Fibroblast of peridontal ligament (primary cell): ENCODE measurements around the gene BRAT1.
"Not testable (repeated sequence)": the region's sequence is repeated elsewhere in the genome, so short reads cannot be mapped to it uniquely, and the experiment has no call there.

ENCODE experiments used
- DNase-seq: peaks from one replicate; pipeline ENCODE4 v3.0.0-alpha.2; 2010; ENCODE audit errors: extremely low read depth

Gene BRAT1

DNA sequence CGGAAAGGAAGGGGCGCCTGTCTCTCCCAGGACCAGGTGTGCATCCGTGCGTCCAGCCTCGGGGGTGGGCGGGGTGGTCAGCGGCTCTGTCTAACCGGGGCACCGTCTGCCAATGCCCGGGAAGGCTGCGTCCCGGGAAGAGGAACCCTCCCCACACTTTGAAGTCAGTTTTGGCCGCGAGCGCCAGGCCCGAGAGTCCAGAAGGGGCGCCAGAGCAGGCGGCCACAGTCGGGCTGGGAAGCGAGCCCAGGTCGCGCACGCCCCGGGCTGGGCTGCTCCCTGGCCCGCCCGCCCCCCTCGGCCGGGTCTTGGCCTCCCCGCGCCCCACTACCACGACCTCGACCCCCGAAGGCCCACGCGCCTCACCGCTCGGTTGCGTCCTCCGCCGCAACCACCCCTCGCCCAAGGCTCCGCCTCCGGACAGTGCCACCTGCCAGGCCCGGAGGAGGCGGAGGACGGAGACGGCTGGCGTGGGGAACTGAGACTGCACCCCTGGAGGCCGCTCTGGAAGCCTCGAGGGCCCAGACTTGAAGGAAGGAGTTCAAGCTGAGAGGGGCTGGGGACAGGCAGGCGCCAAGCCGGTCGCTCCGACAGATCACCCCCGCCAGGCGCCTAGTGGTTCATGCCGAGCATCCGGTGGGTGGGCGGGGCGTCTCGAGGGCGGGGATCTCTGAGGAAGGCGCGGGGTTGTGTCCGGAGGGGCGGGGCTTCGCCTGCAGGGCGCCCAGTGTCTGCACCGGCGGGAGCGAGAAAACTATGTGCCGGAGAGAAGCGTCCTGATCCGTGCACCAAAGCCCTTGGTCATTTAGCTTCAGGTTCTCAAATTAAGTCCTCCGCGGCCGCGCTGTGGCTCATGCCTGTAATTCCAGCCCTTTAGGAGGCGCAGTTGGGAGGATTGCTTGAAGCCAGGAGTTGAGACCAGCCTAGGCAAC, at the start of gene BRAT1:
TSS of gene BRAT1 (minus strand) at position 404 of the 932 bp plus-strand sequence. CDS start 1,093 bp downstream, outside the sequence.
- peak; percentile 83 for DNase-seq

GRCh38 chr7:2604608-2605174, 49.4 kb upstream of the BRAT1 start:
- no peak for DNase-seq

GRCh38 chr7:2603044-2603965, 48.0 kb upstream of the BRAT1 start:
- no peak for DNase-seq

DNA sequence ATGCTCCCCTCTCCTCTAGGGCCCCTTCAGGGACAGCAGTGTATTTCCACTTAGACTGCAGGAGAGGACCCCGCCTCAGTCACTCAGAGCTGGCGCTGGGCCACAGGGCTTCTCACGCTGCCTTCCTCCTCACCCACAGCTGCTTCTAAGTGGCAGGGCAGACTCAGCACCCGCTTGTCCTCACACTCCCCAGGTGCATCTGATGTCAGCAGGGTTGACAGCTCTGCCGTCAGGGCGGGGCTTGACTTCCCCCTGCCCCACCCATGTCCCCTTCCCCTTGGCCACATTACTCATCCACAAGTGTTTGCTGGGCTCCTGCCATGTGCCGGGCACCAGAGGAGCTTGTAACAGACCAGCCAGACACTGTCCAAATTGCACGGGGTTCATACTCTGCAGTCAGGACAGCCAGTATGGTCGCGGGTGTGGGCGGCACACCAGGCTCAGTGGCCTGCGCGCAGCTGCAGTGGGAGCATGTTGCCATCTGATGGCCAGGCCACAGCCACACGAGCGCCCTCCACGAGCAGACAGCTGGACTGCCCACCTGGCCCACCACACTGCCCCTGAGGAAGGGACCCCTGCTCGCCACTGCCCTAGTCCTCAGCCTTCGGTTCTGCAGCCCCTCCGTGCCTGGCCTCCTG, 47.2 kb upstream of the BRAT1 start:
- DNase-seq = no peak

DNA sequence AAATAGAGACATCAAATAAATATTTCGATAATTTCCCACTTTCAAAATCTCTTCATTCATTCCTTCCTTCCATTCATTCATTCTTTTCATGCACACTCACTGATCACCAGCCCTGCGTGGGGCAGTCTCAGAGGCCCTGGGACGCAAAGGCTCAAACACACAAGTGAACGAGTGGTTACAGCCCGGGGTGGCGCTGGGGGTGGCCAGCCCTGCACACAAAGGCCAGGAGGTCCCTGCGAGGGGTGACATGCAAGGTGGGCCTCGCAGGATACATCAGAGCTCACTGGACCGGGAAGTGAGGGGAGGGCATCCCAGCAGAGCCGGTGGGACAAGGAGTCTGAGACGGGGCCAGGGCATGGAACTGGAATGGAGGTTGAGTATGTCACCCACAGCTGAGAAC, 46.6 kb upstream of the BRAT1 start:
- no peak for DNase-seq

DNA sequence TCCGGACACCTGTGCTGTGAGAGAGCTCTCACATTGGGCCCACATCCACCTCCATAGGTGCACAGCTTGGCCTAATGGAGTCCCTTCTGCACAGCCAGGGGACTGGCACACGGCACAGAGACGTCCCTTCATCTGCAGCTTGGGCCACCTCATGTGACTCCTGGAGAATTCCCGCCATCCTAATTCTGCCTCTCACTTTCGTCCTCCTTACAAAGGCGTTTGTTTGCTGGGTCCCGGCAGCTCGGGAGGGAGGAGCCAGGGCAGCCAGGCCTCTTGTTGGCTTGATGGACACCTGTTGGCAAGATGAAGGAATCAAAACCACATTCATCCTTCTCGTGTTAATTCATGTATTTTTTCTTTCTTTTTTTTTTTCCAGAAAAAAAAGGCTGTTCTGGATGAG, 45.7 kb upstream of the BRAT1 start:
- DNase-seq = no peak

- no peak for DNase-seq
Observed at GRCh38 chr7:2598154-2598823, 43.0 kb upstream of the BRAT1 start.

DNA sequence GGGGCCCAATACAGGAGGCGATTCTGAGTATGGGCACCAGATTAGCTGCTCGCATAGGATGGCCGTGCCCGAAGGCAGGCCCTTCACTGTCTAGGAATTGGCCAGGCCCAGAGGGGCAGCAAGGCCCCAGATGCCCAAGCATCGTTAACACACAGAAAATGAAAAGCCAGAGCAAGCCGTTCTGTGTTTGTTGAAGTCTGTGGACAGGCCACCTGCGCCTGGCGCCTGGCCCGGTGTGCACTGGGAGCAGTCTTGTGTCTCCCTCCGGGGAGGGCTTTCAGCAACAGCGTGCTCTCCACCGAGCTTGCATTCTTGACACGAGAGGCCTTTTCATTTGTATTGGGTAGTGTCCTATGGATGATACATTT, 41.9 kb upstream of the BRAT1 start:
- DNase-seq = no peak

DNA sequence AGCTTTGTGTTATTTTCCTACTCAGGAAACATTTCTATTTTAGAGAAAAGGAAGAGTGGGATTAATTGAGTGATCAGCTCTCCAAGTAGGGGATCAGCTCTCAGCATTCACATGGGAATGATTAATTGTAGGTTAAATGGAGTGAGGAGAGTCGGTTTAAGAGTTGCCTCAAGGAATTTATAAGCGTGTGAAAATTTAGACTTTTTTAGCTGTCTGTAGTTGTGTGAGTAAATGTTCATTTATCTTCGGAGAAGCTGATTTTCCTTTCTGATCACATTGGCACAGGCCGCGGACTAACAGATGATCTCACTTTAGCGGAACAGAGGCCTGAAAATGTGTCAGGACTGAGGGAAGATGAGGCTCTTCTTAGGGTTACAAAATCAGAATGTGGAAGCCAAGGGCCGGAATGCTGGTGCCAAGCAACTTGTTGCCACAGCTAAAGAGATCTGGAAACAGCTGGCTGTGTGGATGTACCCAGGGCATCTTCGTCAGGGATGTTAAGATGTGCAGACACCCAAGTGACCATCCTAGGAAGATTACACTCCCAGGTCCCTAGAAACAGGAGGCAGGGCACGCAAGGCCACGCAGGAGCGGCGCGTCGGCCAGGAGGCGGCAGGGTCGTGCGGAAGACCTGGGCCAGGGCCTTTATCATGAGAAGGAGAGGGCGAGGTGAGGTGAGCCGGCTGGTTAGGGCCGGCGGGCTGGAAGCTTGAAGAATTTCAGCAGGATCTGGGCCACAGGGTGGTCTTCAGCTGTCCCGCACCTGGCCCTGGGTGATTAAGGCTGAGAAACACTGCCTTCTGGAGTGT, 41.3 kb upstream of the BRAT1 start:
- no peak for DNase-seq

DNA sequence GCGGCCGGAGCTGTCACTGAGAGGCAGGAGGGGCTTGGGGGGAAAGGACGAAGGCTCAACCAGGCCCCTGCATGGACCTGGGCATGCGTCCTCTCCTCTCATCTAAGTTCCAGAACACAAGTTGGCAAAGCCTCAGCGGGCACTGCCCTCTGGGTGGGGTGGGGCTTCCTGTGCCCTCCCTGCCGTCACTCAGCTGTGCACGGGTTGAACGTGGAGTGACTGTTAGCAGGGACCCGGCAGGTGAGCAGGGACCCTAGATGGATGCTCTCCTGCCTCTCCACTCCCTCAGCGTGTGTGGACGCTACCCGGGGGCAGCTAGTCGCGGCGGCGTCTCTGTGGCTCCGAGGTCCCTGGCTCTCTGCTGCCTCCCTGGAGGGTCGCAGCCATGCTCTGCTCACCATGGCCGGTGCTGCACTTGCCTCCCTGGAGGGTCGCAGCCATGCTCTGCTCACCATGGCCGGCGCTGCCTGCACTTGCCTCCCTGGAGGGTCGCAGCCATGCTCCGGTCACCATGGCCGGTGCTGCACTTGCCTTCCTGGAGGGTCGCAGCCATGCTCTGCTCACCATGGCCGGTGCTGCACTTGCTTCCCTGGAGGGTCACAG, 40.0 kb upstream of the BRAT1 start:
- no peak for DNase-seq

DNA sequence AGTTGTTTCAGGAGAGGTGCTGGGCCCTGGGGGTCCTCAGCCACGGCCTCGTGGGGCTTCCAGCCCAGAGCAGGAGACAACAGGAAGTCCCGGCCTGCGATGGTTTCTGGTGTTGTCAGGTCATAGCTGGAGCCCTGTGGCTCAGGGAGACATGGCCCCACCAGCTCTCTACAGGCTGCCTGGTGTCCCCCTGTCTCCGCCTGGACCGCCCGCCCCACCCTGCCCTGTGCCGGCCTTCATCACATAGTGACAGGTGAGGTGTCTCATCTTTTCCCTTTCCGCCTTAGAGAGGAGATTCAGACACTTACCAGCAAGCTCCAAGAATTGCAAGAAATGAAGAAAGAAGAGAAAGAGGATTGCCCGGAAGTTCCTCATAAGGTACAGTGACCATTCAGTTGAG, 39.3 kb upstream of the BRAT1 start:
- DNase-seq = no peak

GRCh38 chr7:2593036-2593727, 37.9 kb upstream of the BRAT1 start:
- DNase-seq = no peak

DNA sequence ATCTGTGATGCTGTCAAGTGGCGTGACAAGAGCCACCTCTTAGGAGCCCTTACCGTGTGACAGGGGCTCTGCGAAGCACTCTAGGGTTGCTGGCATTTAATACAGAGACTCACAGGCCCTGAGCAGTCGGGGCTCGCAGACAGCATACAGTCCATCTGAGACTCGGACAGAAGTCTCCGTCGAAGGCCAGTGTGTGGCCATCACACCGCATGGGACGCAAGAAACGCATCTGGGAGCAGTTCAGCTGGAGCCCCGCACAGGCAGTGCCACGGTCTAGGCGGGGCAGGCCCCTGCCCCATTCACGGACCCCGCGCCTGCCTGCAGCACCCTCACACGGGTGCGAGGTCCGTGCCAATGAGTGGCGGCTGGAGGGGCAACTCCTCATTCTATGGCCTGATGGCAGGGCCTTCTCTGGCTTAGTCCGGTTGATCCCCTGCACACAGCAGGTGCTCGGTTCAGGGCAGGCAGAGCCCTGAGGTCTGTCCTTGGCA, 37.1 kb upstream of the BRAT1 start:
- DNase-seq = no peak

DNA sequence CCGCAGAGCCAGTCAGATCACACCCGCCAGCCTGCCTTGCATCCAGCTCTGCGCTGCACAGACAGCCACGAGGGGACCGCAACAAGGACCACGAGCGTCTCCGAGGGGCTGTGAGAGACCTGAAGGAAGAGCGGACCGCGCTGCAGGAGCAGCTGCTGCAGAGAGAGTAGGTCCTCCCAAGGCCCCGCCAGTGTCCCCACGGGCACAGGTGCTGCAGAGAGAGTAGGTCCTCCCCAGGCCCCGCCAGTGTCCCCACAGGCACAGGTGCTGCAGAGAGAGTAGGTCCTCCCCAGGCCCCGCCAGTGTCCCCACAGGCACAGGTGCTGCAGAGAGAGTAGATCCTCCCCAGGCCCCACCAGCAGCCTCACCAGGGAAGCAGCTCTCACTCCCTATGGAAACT, 34.6 kb upstream of the BRAT1 start:
- DNase-seq = not testable (repeated sequence)

DNA sequence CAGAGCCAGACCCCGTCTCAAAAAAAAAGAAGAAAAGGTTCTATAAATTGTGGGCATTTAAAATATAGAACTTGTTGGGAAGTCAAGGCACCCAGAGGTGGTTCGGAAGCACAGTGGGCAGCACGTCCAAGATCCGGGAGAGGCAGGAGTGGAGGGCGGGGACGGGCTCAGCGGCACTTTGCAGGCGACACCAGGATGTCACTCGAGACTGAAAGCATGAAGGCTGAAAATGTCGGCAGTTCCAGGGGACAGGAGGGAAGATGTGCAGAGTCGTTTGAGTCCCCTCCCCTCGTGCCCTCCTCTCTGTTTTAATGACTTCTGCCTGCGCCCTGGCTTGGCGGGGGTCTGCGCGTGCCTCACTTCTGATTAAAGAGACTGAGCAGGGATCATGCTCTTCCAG, 34.0 kb upstream of the BRAT1 start:
- no peak for DNase-seq

DNA sequence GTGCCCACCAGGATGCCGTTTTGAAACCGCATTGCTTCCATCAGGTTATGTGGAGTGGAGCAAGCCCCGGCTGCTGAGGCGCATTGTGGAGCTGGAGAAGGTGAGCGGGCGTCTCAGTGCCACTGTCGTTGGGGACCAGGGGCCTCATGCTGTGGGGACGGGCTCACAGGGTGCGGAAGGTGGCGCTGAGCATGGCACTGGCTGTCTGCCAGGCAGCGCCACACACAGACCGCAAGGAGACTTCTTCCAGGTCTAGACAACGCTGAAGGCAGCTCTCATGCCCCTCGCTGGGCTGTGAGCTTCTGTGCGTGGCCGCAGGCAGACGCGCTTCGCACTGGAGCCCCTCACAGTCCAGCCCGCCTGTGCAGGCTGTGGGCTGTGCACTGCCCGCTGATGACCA, 32.5 kb upstream of the BRAT1 start:
- DNase-seq = no peak

DNA sequence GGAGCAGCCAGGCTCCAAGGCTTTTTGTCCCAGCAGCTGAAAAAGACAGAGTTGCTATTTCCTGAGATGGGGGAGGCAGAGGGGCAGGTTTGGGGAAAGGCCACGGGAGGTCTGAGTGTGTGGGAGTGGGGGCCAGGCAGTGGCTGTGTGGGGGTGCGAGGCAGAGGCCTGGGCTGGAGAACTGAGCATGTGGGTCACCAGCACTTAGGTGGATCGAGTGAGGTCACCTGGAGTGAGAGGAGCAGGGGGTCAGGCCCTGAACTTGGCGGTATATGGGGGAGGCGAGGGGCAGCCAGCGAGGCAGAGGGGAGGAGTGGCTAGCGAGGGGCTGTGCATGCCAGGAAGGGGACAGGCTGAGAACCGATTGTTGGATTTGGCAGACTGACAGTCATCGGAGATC, 31.8 kb upstream of the BRAT1 start:
- no peak for DNase-seq

DNA sequence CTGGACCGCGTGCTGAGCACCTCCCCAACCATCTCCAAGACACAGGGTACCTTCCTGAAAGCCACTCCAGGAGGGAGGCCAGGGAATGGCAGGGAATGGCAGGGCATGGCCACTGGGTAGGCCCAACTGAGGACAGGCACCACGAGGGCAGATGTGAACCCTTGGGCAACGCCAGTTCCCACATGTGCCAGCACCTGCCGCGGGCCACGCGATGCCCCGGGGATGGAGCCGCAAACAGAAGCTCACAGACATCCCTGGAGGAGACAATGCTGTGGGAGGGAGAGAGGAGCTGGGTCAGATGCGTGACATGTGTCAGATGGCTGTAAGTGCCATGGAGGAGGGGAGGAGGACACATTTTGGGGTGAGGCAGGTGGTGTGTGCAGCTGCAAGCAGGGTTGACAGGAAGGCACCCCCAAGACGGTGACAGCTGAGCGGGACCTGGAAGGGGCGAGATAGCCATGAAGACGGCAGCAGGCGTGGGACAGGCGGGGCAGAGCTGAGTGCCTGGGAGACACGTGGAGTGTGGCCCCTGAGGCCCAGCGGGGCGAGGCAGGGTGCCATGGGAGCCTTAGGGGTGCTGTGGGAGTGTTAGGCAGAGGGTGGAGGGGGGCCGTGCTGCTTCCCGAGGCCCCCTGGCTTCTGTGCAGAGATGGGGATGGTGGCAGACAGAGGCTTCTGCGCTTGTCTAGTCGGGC, 31.1 kb upstream of the BRAT1 start:
- no peak for DNase-seq

- DNase-seq = no peak
Observed at GRCh38 chr7:2585446-2585845, 30.1 kb upstream of the BRAT1 start.
